HCEC 1CT (cell line): Measurements from ENCODE around the gene GNA12.

ENCODE experiments used
- DNase-seq: peaks from one replicate; pipeline ENCODE4 v3.0.0-alpha.2; 2017

The GNA12 gene, protein sequence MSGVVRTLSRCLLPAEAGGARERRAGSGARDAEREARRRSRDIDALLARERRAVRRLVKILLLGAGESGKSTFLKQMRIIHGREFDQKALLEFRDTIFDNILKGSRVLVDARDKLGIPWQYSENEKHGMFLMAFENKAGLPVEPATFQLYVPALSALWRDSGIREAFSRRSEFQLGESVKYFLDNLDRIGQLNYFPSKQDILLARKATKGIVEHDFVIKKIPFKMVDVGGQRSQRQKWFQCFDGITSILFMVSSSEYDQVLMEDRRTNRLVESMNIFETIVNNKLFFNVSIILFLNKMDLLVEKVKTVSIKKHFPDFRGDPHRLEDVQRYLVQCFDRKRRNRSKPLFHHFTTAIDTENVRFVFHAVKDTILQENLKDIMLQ

DNA sequence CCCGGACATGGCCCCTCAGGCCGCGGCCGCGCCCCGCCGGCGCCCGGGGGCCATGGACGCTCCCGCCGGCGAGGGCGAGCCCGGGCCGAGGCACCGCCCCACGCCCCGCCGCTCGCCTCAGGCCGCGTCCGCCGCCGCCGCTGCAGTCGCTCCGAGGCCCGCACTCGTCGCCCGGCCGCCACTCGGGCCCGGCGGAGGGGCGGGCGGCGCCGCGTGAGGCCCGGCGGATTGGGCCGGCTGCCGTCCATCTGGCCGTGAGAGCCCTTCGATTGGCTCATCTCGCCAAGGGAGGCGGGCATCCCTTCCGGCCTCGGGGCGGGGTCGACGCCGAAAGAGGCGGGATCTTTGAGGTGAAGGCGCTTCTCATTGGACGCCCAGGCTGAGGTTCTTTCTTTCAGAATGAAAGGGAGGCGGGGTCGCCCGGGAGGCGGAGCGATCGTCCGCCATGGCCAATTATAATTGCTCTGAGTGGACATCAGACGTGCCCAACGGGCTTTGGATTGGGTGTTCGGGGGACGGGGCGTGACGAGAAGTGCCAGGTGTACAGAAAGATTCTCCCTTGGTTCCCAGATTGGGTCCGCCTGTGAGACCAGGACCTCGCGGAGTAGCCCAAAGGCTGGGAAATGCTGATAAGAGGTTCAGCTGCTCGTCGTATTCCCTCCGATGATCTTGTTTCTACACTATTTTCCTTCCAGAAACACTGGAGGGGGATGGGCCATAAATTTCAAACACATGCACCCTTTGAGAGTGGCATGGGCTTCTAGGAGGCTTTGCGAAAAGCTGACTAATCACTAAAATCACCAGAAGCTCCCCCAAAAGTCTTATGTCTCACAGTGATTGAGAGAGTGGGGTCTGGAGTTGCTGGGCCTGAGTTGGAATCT is at the start of gene GNA12:
Gene GNA12 (minus strand): TSS at position 156 of the 881 bp plus-strand sequence. CDS start 147 bp downstream, at position 9.
- DNase-seq: peak; percentile 98

GRCh38 chr7:2893411-2893861 is 49.3 kb upstream of the GNA12 start:
- no peak for DNase-seq

GRCh38 chr7:2892549-2892948 is 48.4 kb upstream of the GNA12 start:
- no peak for DNase-seq

DNA sequence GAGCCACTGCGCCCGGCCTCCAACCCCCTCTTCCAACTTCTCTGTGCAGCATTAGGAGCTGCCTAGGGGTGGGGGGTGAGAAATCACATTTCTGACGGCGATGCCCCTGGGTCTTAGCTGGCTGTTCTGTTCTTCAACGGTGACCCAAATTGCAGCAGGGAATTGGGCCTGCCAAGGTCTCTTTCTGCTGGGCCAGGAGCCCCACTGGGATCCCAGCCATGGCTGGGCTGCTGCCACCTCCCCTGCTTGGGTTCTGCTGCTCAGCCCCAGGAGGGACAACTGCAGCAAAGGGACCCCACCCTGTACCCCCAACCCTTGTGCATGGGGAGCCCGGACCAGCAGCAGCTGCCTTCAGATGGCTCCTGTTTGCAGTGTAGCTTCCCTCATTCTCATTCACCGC is 43.7 kb upstream of the GNA12 start:
- no peak for DNase-seq

GRCh38 chr7:2886900-2887299 is 42.8 kb upstream of the GNA12 start:
- DNase-seq: peak; percentile 70

- no peak for DNase-seq
These were observed 42.3 kb upstream of the GNA12 start for GRCh38 chr7:2886391-2886790.

- DNase-seq: no peak
These were observed 40.1 kb upstream of the GNA12 start for GRCh38 chr7:2884161-2884560.

- DNase-seq: no peak
These were observed 39.0 kb upstream of the GNA12 start for GRCh38 chr7:2883101-2883500.

DNA sequence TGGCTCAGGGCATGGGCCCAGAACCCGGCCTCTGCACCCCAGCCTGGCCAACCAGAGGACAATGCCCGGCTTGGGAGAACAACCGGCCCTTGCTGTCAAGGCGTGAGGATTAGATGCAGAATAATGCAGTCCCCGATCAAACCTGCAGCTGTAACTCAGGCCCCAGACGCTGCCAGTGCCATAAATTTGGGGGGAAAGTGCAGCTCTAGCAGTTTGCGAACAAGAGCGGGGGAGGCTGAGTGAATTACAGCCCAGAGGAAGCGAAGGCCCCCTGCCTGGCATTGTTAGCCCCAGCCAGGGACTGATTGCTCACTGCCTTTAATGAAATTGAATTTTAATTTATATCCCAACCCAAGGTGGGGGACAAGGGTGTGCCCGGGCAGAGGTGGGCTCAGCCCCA is 38.0 kb upstream of the GNA12 start:
- no peak for DNase-seq

- DNase-seq: no peak
These were observed 36.9 kb upstream of the GNA12 start for GRCh38 chr7:2880874-2881533.

DNA sequence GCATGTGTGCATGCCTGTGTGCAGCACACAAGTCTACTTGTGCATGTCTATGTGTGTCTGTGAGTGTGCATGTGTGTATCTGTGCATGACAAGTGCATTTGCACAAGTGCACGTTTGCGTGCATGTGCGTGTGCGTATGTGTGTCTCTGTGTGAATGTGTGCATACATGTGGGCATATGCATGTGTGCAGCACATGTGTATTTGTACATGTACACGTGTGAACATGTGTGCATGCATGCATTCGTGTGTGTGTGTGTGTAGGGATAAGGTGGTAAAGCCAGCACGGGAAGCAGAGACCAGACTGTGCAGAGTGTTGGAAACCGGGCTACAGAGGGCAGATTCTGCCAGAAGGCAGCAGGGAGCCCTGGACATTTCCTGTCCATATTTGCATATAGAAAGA is 35.9 kb upstream of the GNA12 start:
- no peak for DNase-seq

- DNase-seq: no peak
These were observed 35.2 kb upstream of the GNA12 start for GRCh38 chr7:2879354-2879753.

- no peak for DNase-seq
These were observed 34.2 kb upstream of the GNA12 start for GRCh38 chr7:2878306-2878705.

DNA sequence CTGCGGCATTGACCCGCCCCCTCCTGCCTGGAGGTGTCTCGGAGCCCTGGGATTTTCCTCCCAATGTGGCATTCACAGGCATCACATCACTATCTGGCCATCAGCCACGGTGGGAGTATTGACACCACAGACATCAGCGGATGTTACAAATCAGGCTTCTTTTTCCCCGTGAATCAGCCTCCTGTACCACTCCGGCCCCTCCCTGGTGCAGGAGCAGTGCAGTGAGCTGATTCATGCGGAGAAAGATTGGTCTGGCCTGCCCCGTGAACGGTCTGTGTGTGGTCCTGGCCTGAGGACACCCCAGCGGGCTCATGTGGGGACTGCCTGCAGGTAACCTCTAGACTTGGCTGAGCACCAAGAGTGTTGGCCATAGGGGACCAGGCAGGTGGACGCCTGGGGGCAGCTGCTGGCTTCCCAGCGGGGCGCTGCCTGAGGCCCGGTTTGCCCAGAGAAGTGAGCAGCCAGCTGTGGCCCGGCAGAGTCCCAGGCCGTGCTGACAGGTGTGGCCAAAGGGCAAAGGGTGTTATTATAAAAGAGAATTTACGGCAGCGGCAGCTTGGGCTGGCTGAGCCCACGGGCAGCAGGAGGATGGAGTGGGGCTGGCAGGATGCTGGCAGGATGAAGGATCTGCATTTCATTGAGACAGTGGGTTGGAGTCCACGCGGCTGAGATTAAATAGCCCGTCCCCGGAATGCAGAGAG is 32.1 kb upstream of the GNA12 start:
- DNase-seq: peak; percentile 77

- peak; percentile 96 for DNase-seq
These were observed 29.8 kb upstream of the GNA12 start for GRCh38 chr7:2873686-2874551.

- no peak for DNase-seq
These were observed 29.0 kb upstream of the GNA12 start for GRCh38 chr7:2873146-2873545.

GRCh38 chr7:2872296-2872874 is 28.3 kb upstream of the GNA12 start:
- no peak for DNase-seq

- peak; percentile 41 for DNase-seq
These were observed 26.4 kb upstream of the GNA12 start for GRCh38 chr7:2870471-2870931.

- DNase-seq: no peak
These were observed 25.9 kb upstream of the GNA12 start for GRCh38 chr7:2869981-2870380.

GRCh38 chr7:2866601-2867000 is 22.5 kb upstream of the GNA12 start:
- no peak for DNase-seq

DNA sequence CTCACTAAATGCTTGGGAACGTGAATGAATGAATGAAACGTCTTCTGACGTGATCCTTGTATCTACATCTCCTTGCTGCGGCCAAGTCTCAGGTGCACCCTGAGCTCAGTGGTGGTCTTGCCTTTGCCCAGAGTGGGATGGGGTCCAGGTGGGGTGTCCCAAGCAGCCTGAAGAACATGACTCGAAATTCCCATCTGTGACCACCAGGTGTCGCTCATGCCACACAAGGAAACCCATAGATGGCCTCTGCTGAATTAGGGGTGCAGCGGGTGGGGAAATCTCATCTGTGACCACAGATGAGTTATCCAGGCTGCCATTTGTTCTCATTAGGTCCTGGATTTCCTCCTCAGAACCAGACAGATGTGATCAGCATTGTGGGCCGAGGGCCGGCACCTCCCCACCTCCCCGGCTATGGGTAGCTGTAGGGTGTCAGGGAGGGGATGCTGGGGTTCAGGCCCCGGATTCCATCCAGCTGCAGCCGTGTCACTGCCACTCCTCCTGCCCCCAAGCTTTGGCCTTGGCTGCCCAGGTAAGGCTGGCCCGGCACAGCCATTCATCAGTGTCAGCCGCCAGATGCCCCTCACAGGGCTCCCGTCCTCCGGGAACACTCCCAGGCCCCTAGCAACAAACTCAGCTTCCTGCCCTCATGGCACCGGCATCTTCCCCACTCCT is 21.0 kb upstream of the GNA12 start:
- peak; percentile 61 for DNase-seq
